OCI-LY7 (cell line): ENCODE results near the gene H3-3A. TPM values are rescaled to one million over a fixed set of nuclear protein-coding genes. Genes with fewer than 3 reads are reported as not detected.

Experiments
- BruUV-seq: library from RNA; stranded (reverse); fragments of 400-500 nt; replicated peaks from 2 replicates; lab custom pipeline; 2021; lab: Mats Ljungman, UMichigan
- CTCF ChIA-PET: fragments of 300-600 bp; sonication (Branson Sonifier 250); formaldehyde crosslinking; loops from one replicate; lab custom pipeline; 2022; ENCODE audit warnings: antibody characterized with exemption; ENCODE audit not compliant: unreplicated experiment; lab: Charles Lee
- POLR2A ChIA-PET: fragments of 300-600 bp; sonication (Branson Sonifier 250); formaldehyde crosslinking; loops from one replicate; lab custom pipeline; 2022; ENCODE audit warnings: antibody characterized with exemption; lab: Charles Lee
- DNase-seq: peaks from one replicate; pipeline ENCODE4 v3.0.0-alpha.2; 2015; ENCODE audit warnings: low spot score
- H2AFZ ChIP-seq: fragments of 200-600 bp; sonication (generic), shearing (Covaris generic); 2 replicates; pipeline ENCODE4 v1.6.1; 2014; ENCODE audit warnings: mild to moderate bottlenecking, antibody characterized with exemption, low read length, moderate library complexity
- H3K27ac ChIP-seq: fragments of 200-600 bp; sonication (generic); 2 replicates; pipeline ENCODE4 v1.5.1; 2014; ENCODE audit warnings: mixed run types, low read depth, mild to moderate bottlenecking, moderate library complexity, low read length, inconsistent platforms; ENCODE audit not compliant: poor library complexity, severe bottlenecking
- H3K36me3 ChIP-seq: fragments of 200-600 bp; sonication (generic); 2 replicates; pipeline ENCODE4 v1.6.1; 2014; ENCODE audit warnings: mild to moderate bottlenecking, antibody characterized with exemption, low read length, moderate library complexity, mixed read lengths; ENCODE audit not compliant: insufficient read depth
- H3K4me1 ChIP-seq: fragments of 200-600 bp; sonication (generic); 2 replicates; pipeline ENCODE4 v1.5.1; 2014; ENCODE audit warnings: mild to moderate bottlenecking, low read length; ENCODE audit not compliant: insufficient read depth, poor library complexity, severe bottlenecking
- H3K4me2 ChIP-seq: fragments of 200-600 bp; sonication (generic); 2 replicates; pipeline ENCODE4 v1.6.1; 2014; ENCODE audit warnings: mild to moderate bottlenecking, low read length
- H3K4me3 ChIP-seq: fragments of 200-600 bp; sonication (generic); 2 replicates; pipeline ENCODE4 v1.5.1; 2014; ENCODE audit warnings: mild to moderate bottlenecking, low read depth, low read length; ENCODE audit not compliant: poor library complexity, severe bottlenecking
- H3K79me2 ChIP-seq: fragments of 200-600 bp; sonication (generic); 2 replicates; pipeline ENCODE4 v1.6.1; 2016; ENCODE audit warnings: low read depth, mild to moderate bottlenecking, low read length, moderate library complexity, mixed read lengths; ENCODE audit not compliant: insufficient read depth
- H3K9me2 ChIP-seq: fragments of 200-600 bp; sonication (generic); 2 replicates; pipeline ENCODE4 v1.6.1; 2016; ENCODE audit warnings: mild to moderate bottlenecking, low read length, mixed read lengths; ENCODE audit not compliant: insufficient read depth
- H3K9me3 ChIP-seq: fragments of 200-600 bp; sonication (generic); 2 replicates; pipeline ENCODE4 v1.6.1; 2014; ENCODE audit warnings: mild to moderate bottlenecking, mixed run types, low read length, mixed read lengths
- H4K20me1 ChIP-seq: fragments of 200-600 bp; sonication (generic); 2 replicates; pipeline ENCODE4 v1.6.1; 2014; ENCODE audit warnings: mild to moderate bottlenecking, antibody characterized with exemption, low read length, moderate library complexity, mixed read lengths; ENCODE audit not compliant: insufficient read depth
- CTCF ChIP-seq: fragments of 200-600 bp; sonication (generic); conservative IDR thresholded peaks from 2 replicates; pipeline ENCODE4 v1.5.1; 2014; ENCODE audit warnings: mild to moderate bottlenecking, antibody characterized with exemption, low read length, moderate library complexity, mixed read lengths
- EZH2phosphoT487 ChIP-seq: fragments of 200-600 bp; sonication (generic); IDR thresholded peaks from 2 replicates; pipeline ENCODE4 v1.6.1; 2018; ENCODE audit warnings: low read depth, borderline replicate concordance, mild to moderate bottlenecking, mixed run types, antibody characterized with exemption, low read length, moderate library complexity, mixed read lengths
- intact Hi-C: fragments of 100-400 bp; cut with micrococcal nuclease; formaldehyde crosslinking; loops from one replicate; pipeline ENCODE4 v1.10.0; 2022; ENCODE audit not compliant: unreplicated experiment
- total RNA-seq, 2 experiments: library from RNA; depleted of rRNA in 1 of 2; stranded (reverse); fragments of >200 nt in 1 of 2; shearing (Covaris generic) in 1 of 2; gene quantifications; 2 replicates each; pipeline ENCODE4 v1.2.3, GENCODE V29; 2014 to 2022

Gene H3-3A
- total RNA-seq, 2 experiments from 2014 or later = 416 to 661 TPM

GRCh38 chr1:226023735-226024134 lies 38.8 kb upstream of the H3-3A start:
- H3K9me2 ChIP-seq = no peaks in the 10 kb centered on the region
- intact Hi-C loops = no loop called here
- no peak overlapping the region for H3K4me3 ChIP-seq
- BruUV-seq = no TSS peak
- no peak overlapping the region for H3K27ac ChIP-seq
- no peaks in the 10 kb centered on the region for H4K20me1 ChIP-seq
- CTCF ChIA-PET = no interaction called here
- H3K79me2 ChIP-seq = no peaks in the 10 kb centered on the region
- no peak for DNase-seq
- no peaks in the 10 kb centered on the region for H3K9me3 ChIP-seq
- no peaks in the 10 kb centered on the region for H3K36me3 ChIP-seq
- H3K4me2 ChIP-seq = no peak overlapping the region
- TF ChIP-seq CTCF (no peak), EZH2phosphoT487 (no peak)
- POLR2A ChIA-PET = interaction anchor here (0.8 to 1.0 kb wide), 3 partner anchors 11 to 24 kb away, joined by 3 to 5 read pairs (median 4); partner anchors contain the start of gene SDE2
- no peak overlapping the region for H2AFZ ChIP-seq
- peaks cover 7% of the 10 kb centered on the region for H3K4me1 ChIP-seq

- Histone ChIP-seq H3K36me3 (no peaks in the 10 kb centered on the region), H3K4me3 (no peak overlapping the region), H3K27ac (no peak overlapping the region), H3K9me3 (no peaks in the 10 kb centered on the region), H2AFZ (no peak overlapping the region), H3K9me2 (no peaks in the 10 kb centered on the region), H3K79me2 (no peaks in the 10 kb centered on the region), H3K4me2 (no peak overlapping the region), H4K20me1 (no peaks in the 10 kb centered on the region), H3K4me1 (peaks cover 25% of the 10 kb centered on the region)
- intact Hi-C loops = no loop called here
- BruUV-seq = no TSS peak
- POLR2A ChIA-PET = interaction anchor here (0.6 to 0.8 kb wide), 3 partner anchors 21 to 245 kb away, joined by 3 to 5 read pairs (median 4); no protein-coding TSS in a partner anchor
- no peak for DNase-seq
- TF ChIP-seq CTCF = no peak
- no peak for TF ChIP-seq EZH2phosphoT487
- CTCF ChIA-PET = no interaction called here
These were observed 35.7 kb upstream of the H3-3A start for GRCh38 chr1:226026833-226027232.

GRCh38 chr1:226027538-226028217 lies 34.8 kb upstream of the H3-3A start:
- DNase-seq = no peak
- CTCF ChIA-PET = interaction anchor here (0.6 kb wide), 1 partner anchor 28 kb away, joined by 3 read pairs; the partner anchor contains the start of gene SDE2
- BruUV-seq = no TSS peak
- Histone ChIP-seq H3K4me1 (peaks cover 25% of the 10 kb centered on the region), H2AFZ (no peak overlapping the region), H3K27ac (no peak overlapping the region), H3K4me3 (no peak overlapping the region), H3K9me3 (no peaks in the 10 kb centered on the region), H3K79me2 (no peaks in the 10 kb centered on the region), H4K20me1 (no peaks in the 10 kb centered on the region), H3K36me3 (no peaks in the 10 kb centered on the region), H3K4me2 (no peak overlapping the region), H3K9me2 (no peaks in the 10 kb centered on the region)
- POLR2A ChIA-PET = interaction anchor here (0.5 to 3.1 kb wide), 6 partner anchors 22 to 430 kb away, joined by 3 to 21 read pairs (median 4); partner anchors contain the start of gene SDE2
- TF ChIP-seq EZH2phosphoT487 = no peak
- no peak for TF ChIP-seq CTCF
- intact Hi-C loops = no loop called here
